Thyroid gland (tissue), 4 donors: ENCODE data around the gene CA6.

Experiments used
- CTCF ChIP-seq, 6 experiments: fragments of 200-600 bp in 3 of 6; fragments of 450-650 bp in 3 of 6; sonication (generic) in 3 of 6; IDR thresholded peaks; one replicate each; pipeline ENCODE4 v1.5.1; 2016 to 2019; ENCODE audit warnings: antibody characterized with exemption in 6 of 6, mild to moderate bottlenecking in 2 of 6, inconsistent platforms in 1 of 6, moderate library complexity in 1 of 6
- POLR2A ChIP-seq, 2 donors: fragments of 450-650 bp; IDR thresholded peaks; one replicate each; pipeline ENCODE4 v1.6.1; 2017; ENCODE audit warnings: antibody characterized with exemption in 2 of 2, mild to moderate bottlenecking in 2 of 2, moderate library complexity in 1 of 2

DNA sequence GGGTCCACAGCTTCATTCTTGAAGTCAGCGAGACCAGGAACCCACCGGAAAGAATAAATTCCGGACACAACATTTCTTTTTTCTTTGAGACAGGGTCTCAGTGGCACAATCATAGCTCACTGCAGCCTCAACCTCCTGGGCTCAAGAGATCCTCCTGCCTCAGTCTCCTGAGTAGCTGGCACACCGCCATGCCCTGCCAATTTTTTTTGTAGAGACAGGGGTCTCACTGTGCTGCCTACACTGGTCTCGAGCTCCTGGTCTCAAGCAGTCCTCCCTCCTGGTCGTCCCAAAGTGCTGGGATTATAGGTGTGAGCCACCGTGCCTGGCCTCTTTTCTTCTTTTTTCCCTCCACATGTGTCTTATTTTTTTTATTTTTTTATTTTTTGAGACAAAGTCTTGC is 46.6 kb upstream of the CA6 start:
- TF ChIP-seq POLR2A (IDR thresholded peaks at IDR 0.05) (no peak), CTCF (IDR thresholded peaks at IDR 0.05) (no peak)
